ENCODE results near the gene OR52E1.

OR52E1 gene

GRCh38 chr11:5117588-5117987 lies 48.2 kb downstream of the OR52E1 start:
- DNase-seq (ENCODE audit: low read depth): no peak

- DNase-seq (ENCODE audit: low read depth): no peak
Observed at GRCh38 chr11:5118893-5119292, 49.5 kb downstream of the OR52E1 start.

Measured in stimulated activated CD8-positive, alpha-beta memory T cell treated with anti-CD3 and anti-CD28 coated beads, Interleukin-15, amount 100 ng/mL, for 24 hours (primary cell).